Retina (tissue), 1 donor: ENCODE results near the gene IRAK1.
"Not testable (repeated sequence)": the region's sequence is repeated elsewhere in the genome, so short reads cannot be mapped to it uniquely, and the experiment has no call there.

Experiments used
- DNase-seq: peaks from one replicate; pipeline ENCODE4 v3.0.0-alpha.2; 2016

Gene IRAK1

DNA sequence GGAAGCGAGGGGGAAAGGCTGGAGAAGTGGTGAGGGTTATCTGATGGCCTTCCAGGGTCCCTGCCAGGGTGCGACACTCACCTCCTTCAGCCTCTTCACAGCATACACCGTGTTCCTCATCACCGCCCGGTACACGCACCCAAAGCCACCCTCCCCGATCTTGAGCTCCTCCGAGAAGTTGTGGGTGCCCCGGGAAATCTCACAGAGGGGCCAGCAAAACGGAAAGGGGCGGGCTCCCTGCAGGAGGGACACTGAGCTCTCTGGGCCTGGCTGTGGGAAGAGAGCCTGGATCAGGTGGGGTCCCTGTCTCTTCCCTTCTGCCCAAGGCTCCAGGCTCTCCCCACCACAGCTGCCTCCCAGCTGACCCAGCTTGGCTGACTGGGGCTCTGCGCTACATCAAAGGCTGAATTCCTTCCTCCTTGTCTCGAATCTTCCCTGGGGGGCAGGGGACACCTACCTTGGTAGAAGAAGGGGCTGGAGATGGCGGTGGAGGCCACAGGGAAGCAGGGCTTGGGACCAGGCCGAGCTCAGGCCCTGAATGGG is 1.1 kb downstream of the IRAK1 start:
- no peak for DNase-seq

DNA sequence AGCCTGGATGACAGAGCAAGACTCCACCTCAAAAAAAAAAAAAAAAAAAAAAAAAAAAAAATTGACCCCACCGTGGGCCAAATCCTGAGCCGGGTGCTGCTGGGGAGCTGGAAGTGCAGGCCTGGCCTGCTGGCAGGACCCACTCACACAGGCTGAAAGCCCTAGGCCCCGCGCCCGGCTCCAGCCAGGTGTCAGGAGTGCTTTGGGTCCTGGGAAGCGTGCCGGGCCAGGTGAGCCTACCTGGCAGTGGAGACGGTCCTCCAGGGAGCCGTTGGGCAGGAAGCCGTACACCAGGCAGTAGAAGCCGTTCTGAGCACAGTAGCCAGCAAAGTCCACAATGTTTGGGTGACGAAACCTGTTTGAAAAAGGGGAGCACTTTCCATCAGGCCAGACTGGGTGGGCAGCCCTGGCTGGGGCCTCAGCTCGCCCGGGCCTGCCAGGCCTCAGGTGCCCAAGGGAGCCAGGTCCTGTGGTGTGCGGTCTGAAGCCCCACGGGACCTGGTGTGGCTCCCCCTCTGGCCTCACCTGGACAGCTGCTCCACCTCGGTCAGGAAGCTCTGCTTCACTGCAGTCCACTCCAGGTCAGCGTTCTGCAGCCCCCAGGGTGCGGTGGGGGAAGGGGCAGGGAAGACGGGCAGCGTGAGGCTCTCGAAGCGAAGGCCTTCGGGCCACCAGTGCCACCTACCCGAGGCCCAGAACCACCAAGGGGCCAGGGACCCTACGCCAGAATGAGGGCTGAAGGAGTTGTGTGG is 1.8 kb downstream of the IRAK1 start:
- no peak for DNase-seq

DNA sequence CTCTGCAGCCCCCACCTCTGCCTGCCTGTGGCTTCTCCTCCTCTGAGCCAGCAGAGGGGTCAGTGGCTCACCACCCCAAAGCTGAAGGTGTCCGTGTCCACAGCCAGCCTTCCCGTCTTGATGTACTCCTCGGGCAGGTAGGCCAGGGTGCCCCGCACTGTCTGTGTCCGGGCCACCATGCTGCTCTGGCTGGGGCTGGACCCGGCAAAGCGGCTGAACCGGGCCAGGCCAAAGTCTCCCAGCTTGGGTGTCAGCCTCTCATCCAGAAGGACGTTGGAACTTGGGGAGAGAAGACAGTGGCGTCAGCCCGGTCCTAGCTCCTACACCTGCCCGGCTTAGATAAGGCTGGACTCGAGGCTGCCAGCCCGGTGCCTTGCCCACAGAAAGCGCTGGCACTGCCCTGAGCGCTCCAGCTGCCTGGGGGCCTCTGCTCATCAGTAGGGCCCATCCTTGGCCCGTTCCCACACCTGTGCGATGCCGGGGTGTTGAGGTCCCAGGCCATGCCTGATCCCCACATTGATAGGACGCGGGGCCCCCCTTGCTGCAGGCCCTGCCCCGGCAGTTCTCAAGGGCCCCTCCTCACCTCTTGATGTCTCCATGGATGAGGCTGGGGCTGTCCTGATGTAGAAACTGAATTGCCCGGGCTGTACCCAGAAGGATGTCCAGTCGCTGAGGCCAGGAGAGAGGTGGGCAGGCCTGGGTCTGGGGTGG is 3.2 kb downstream of the IRAK1 start:
- no peak for DNase-seq

DNA sequence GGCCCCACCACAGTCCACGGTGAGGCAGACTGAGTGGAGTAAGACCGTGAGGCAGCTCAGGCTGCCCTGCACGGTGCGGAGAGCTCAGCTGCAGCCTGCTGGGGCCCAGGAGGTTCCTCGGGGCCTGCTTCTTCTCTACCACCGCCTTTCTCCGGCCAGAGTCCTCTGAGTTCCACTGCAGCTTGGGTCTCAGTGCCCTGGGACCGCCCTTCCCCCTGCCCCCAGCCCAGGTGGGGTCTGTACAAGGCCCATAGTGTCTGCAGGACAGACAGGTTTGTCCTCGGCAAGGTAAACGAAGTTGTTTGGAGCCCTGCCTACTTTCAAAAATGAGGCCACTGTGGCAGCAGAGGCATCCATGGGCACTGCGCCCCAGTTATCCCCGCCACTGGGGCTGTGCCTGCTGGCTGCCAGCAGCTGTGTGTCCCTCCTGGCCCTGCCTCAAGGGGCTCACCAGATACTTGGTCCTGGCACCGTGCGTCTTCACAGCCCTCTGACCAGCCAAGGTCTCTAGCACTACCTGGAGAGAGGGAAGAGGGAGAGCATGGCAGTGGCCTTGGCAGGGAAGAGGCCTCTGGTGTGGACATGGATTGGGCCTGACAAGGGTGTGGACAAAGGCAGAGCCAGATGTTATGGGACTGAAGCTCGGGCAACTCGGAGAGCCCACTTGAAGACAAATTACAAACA is 4.0 kb downstream of the IRAK1 start:
- DNase-seq, result no peak

DNA sequence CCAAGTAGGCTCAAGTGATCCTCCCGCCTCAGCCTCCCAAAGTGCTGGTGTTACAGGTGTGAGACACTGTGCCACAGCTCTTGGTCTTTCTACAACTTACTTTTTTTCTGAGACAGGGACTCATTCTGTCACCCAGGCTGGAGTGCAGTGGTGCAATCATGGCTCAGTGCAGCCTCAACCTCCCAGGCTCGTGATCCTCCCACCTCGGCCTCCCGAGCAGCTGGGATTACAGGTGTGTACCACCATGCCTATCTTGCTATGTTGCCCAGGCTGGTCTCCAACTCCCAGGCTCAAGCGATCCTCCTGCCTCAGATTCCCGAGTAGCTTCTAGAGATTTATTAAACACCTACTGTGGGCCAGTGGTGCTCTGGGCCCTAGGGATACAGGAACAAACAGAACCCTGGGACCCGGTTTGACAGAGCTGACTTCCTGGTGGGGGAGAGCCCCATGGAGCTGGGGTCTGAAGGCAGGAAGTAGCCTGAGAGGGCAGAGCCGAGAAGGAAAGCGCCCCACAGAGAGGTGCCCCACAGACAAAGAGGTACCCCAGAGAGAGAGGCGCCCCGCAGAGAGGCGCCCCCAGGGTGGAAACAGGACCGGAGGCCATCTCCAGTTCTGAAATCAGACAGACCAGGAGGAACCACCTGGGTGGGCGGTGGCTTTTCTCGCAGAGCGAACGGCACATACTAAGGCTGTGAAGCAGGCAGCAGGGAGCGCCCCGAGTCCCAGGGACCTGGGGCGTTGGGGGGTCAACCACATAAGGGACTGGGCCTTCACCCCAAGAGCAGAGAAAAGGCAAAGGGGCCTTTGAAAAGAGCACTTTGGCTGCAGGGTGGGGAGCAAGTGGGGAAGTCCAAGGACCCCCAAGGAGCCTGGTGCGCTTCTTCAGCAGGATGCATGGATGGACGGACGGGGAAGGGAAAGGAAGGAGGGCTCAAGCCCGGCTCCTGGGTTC is 5.0 kb downstream of the IRAK1 start:
- no peak for DNase-seq

DNA sequence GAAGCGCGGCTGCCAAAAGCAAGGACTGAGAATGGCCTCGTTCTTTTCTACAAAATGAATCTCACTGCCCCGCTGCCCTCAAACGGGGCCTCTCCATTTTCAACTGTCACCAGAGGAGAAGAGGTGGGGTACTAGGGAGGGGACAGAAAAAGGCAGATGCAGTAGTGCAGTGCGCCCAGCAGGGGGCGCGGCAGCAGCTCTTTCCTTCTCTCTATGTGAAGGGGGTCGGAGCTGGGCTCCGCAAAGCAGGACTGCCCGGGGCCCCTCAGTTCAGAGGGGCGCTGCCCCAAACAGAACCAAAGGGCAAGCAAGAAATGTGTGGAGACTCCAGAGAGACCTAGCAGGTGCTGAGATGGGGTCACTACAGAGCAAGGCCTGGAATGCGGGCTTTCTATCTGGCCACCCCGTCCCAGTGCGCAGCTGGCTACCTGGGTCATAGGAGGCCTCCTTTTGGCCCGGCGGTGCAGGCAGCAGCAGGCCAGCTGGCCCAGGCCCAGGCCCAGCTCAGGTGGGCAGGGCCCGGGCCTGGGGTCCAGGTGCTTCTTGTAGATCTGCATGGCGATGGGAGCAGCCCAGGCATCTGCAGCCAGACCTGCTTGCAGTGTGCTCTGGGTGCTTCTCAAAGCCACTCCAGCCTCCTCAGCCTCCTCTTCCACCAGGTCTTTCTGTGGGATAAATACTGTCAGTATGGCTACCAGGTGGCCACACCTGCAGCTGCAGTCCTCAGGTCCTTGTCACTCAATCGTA is 5.9 kb downstream of the IRAK1 start:
- peak; percentile 77 for DNase-seq

DNA sequence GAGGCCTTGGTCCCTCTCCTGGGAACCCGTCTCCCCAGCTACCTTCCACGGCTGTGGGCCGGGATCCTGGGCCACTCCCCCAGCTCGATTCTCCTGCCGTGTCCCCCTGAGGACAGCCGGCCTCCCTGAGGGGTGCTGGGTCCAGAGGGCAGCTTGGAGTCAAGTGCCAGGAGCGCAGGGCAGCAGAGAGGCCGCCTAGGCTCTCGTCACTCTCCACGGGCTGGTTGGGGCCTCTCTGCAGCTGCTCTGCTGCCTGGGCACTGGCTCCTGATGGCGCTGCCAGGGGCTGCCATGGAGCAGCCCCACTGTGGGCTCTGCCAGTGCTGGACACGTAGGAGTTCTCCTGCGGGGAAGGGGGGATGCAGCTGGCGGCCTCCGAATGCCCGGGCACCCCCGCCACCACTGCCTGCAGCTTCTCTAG is 6.7 kb downstream of the IRAK1 start:
- DNase-seq, result no peak

DNA sequence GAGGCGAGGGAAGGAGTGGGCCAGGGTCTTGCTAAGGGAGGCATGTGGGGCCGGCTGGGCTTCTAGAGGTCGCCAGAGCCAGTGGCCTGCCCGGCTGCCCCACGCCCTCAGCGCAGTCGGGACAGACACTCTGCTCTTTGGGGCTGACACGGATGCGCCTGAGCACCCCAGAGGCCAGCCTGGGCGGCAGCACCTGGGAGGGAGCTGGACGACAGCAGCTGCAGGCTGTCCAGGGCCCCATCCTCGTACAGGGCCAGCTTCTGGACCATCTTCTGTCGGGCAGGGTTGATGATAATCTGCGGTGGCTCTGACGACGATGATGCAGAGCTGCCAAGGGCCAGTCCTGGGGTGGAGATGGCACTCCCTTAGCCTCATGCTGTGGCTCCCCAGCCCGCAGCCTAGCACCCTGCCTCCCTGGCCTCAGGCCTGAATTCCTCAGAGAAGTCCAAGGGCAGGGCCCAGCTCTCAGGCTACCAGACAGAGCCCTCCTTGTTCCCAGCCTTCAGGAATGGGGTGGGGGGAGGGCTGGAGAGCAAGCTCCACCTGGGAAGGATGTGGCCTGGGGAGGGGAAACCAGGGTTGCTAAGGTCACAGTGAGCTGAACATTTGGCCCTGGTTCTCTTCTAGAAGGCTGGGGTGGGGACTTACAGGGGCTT is 7.2 kb downstream of the IRAK1 start:
- DNase-seq, result no peak

DNA sequence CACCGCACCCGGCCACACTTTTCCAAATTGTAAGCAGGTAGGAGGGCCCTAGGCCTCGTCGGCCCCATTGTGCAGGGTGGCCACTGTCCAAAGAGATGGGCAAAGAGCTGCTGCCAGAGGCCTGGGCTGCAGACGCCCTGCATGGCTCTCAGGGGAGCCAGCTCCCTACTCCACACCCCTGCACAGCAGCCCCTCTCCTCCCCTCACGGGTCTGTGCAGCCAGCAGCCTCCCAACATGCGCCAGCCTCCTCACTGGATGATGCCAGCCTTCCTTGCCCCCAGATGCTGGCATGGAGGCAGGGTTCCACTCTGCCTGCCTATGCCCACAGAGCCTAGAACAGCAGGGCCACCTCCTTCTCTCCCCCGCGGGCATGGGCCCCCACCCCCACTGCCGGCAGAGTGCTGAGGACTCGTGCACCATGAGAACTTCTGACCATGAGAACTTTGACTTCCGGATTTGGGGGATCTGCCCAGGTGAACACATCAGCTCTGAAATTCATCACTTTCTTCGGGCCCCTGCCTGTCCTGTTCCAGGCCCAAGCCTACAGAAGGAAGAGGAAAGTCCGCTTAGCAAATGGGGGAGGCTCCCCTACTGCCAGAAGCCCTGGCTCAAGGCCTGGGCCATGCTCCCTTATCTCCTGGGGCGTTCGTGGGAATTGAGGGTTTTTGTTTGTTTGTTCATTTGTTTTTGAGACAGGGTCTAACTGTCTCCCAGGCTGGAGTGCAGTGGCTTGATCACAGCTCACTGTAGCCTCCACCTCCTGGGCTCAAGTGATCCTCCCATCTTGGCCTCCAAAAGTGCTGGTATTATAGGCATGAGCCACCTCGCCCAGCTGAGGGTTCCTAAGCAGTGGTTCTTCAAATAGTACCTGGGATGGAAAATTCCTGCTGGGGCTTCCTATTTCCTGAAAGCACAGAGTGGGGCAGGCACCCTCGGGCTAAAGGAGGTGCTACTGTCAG is 8.0 kb downstream of the IRAK1 start:
- DNase-seq, result no peak

DNA sequence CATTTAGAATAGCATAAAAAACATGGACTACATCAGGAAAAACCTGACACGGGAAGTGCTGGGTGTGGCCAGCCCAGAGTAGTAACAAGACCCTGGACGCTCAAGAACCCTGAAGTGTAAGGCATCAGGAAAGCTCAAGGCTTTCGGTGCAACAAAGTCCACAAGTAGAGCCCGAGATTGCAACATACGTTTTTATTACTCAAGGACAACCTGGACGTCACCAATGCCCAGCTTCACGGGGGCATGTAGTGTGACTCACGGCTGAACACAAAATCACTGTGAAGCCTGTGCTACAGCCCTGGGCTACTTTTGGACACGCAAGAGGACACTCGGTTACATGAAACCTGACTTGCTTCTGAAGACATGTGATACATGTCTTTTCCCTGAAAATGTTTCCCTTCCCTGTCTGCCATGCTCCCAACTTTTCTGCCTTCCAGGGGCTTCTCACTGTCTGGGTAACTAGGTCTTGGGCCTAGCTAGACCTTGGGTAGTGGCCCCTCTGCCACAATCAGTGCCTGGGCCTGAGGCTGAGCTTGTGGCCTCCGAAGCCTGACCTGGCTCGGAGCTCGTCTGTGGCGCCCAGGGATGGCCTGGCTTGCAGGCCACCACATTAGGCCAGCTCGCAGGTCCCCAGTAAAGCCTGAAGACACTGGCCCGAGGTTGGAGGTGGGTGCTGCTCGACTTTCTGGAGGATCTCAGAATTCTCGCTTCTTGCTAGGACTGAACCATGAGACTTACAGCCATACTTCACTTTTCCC is 9.2 kb downstream of the IRAK1 start:
- no peak for DNase-seq

DNA sequence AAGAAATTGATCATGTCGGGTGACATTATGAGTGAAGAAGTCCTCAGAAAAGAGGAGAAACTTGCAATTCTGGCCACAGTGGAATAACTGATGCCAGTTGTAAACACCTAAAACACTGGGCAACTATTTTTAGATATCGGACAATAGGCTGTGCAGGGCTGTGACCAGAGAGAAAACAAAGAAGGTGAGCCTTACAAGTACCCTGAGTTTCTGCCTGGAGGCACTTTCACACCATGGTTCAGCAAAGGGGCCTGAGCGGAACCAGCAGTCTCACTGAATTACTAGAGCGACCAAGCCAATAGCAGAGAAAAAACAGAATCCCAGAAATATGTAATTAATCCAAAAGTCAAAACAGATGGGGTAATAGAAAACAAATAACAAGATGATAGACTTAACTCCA is 11.2 kb downstream of the IRAK1 start:
- DNase-seq, result no peak

DNA sequence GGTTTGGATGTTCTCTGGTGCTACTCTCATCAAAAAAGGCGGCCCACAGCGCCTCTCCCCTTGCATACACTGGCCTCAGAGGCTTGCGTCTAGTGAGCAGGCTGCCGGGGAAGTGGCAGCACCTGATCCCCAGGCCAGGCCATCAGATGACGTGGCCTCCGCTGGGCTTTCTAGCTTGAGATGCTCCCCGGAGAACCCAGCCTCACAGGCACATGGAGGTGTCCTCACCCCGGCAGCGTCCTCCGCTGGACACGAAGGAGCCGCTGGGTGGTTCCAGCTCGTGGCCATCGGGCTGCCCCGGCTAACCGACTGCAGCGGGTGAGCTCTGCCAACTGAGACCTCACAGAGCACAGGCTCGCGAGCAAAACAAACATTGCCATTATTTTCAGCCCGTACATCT is 12.8 kb downstream of the IRAK1 start:
- no peak for DNase-seq

DNA sequence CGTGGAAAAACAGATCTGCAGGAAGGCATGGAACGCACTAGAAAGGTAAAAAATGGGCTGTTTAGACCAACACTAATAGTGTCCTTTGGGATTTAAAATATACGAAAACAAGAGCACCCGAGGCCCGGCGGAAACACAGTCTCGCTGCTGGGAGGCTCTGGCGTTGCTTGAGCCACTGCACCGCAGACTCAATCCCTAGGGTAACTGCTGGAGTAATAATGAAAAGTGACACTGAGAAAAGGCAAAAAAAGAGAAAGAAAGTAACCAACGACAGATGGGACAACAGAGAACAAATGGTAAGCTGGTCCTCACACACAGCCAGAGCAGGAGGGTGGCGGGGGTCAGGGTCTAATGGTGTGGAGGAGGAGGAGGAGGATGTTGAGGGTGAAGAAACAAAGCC is 15.4 kb downstream of the IRAK1 start:
- no peak for DNase-seq

DNA sequence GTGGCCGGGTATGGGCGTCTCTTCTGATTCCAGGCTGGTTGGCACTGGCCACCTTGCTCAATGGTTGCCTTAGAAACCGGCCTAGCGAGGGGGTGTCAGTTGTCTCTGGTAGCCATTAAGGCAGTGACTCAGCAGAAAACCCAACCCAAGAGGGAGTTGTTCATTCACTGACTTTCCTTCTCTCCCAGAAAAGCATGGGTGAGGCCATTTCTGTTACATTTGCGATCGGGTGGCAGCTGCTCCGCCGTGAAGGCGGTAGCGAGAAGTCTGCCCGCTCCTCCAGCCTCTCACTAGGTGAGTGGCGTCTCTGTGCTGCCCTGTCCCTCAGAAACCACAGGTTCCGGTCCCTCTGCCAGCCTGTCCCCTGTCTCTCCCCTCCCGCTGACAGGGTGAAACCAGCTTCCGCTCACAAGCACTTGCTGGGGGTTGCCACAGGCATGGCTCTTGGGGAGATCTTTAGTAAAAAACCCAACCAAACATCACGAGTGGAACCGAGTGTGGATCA is 17.4 kb downstream of the IRAK1 start:
- DNase-seq, result peak; percentile 49

DNA sequence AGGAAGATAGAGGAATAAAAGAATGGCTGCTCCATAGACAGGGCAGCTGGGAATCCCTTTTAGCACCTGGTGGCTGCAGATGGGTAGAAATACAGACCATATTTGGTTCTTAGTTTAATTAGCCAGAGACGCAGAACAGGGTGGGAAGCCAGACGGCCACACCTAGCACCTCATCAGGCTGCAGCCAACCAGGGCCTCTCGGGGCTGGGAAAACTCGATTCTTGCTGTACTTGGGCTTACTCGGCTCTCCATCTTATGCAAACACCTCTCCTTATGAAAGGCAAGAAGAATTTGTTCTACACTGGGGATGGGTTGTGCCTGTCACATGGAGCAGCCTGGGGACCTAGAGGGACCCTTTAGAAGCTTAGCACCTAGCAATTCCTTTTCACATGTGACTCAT is 19.7 kb downstream of the IRAK1 start:
- DNase-seq, result no peak

DNA sequence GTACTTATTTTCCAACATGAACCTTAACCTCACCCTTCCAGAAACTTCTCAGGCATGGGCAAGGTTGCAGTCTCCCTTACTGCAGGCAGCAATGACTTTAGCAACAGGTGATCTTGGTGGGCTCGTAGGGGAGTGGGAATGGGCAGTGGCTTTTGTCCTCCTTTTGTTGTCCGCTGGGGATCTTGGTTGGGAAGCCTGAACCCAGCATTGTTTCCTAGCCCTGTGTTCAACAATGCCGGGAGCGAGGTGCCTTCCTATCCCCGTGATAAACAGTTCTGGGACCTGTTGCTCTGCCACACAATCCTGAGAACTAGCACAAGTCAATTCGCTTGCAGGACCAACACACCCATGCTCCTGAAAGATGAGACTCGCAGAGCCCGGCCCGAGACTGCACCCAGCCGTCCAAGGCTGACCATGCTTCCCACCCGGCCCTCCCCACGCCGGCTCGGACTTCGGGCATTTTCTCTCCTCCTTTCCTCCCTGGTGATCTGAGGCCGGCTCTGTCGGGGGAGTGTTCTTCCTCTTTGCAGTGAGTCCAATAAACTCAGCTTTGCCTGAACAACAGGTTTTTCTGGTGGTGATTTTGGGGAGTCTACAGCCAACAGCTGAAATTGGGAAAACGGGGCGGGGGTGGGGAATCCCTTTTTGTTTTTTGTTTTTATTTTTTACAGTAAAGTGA is 20.2 kb downstream of the IRAK1 start:
- no peak for DNase-seq

DNA sequence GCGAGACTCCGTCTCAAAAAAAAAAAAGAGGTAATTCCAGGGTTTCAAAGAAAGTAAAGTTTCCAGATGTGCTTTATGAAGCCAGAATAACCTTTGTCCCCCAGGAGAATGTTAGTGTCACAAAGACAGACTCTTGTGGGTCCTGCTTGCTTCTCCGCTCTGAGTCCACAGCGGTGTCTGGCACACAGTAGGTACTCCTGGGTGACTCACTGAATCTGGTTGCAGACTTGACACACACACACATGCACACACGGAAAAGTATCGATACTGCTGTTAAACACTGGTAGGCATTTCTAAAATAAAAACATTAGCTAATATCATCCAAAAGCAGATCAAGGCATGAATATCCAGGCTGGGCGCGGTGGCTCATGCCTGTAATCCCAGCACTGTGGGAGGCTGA is 24.2 kb downstream of the IRAK1 start:
- DNase-seq, result no peak

DNA sequence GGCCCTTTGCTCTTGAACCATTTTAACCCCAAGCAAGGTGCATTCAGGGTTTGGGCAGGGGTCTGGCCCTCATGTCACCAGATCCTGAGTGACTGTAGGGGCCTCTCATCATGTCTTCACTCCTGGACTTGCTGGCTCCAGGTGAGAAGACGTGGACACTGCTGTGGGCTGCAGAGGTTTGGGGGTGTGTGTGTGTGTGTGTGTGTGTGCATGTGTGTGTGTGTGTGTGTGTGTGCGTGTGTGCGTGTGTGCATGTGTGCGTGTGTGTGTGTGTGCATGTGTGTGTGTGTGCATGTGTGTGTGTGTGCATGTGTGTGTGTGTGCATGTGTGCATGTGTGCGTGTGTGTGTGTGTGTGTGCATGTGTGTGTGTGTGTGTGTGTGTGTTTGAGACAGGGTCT is 25.3 kb downstream of the IRAK1 start:
- not testable (repeated sequence) for DNase-seq
